HG03442 (cell line): ENCODE data around the gene MET.

Source experiments
- ATAC-seq: cut with Tn5 transposase; IDR thresholded peaks from one replicate; pipeline ENCODE4 v1.9.1; 2021; ENCODE audit warnings: mild to moderate bottlenecking, moderate library complexity; ENCODE audit not compliant: unreplicated experiment

The MET gene

DNA sequence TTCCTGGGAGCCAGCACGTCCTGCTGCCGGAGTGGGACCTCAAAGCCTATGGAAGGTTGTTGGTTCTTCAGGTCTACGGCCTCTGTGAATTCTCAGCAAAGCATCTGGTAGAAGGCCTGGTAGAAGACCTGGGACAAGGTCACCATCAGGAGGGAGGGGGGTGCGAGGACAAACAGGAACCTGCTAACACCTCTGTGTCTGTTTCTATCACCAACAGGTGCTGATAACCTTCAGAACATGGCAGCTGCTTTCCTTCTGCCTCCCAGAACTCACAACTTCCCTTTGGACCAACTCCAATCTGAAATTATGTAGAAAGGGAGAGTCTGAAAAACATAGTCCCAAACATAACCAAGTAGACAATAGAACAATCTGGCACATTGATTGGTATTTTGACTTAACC, 8.3 kb upstream of the MET start:
- no peak for ATAC-seq

DNA sequence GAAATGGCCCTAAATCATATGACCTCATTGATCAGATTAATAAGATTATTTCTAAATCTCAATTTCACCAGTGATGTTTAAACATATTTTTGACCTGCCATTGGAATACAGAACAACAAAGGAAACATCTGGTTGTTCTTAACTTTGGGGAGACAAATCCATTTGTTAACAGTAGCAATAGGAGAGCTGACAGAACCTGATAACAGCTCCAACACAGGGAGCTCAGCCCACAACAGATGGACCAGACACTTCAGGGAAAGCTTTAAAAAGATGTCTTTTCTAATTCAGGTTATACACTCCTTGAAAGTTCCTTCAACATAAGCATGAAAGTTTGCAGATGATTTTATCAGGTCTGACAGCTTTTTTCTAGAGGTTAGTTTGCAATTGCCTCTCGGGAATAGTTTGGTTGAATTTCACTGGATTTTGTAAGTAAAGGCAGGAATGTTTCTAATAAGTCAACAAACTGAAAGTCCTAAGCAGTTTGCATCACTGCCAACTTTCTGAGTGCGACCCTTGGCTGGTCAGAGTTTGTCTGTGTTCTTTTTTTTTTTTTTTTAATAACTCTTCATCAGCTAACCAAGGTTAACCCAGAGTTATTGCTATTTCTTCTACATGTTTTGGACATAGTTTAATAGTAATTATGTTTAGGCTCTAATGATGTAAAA, 6.5 kb upstream of the MET start:
- ATAC-seq, result no peak

DNA sequence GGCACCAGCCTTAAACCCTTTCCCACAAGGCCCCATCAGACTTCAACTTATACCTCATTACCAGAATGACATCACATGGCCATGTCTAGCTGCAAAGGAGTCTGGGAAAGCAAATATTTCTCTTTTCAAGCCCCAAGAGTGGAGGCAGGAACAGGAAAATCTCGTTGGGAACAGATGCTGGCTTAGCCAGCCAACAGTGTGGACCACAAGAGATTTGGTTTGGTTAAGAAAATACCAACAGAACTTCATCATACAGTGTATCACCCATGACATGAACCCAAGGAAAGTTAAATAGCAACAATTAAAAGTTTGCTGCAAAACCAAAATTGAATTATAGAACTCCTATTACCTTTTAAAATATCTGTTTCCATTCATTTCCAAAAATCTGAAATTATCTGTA, 2.2 kb upstream of the MET start:
- ATAC-seq, result no peak

DNA sequence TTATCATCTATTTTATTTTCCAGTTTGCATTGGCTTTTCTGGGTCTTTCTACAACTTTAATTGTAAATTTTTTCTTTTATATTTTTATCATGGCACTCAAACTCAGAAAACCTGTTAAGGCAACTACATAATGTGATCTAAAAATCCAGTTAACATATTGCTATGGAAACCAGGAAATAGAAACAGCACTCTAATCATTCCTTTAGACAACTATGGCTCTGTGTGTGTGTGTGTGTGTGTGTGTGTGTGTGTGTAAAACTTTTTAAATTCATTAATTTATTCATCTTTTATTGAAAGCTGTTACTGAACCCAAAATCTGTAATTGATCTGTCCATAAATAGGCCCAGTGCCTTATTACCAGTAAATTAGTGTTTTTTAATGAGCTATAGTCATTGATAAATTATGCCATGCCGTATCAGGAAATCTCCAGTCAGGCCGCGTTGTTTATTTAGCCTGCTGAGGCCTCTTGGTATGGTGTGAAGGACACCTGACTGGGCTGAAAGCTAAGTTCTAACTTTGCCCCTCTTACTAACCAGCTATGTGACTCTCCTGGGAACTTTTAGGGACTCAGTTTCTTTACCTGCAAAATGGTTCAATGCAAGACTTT, 1.5 kb upstream of the MET start:
- ATAC-seq, result no peak

DNA sequence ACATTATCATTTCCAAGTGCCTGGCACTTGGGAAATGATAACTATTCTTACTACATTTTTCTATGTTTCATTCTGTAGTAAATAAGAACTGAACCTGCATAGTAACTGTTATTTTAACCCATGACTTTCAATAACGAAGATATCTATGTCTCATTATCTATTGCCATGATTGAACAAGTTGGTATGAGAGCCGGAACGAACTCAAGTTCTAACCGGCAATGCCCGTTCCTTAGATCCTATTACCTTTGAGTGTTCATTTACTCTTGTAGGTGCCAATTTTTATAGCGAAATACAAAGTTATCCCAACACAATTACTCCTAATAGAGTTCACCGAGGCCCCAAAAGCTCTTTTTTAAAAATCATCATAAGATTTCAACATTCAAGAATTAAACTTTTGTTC, 885 bp upstream of the MET start:
- ATAC-seq, result no peak

DNA sequence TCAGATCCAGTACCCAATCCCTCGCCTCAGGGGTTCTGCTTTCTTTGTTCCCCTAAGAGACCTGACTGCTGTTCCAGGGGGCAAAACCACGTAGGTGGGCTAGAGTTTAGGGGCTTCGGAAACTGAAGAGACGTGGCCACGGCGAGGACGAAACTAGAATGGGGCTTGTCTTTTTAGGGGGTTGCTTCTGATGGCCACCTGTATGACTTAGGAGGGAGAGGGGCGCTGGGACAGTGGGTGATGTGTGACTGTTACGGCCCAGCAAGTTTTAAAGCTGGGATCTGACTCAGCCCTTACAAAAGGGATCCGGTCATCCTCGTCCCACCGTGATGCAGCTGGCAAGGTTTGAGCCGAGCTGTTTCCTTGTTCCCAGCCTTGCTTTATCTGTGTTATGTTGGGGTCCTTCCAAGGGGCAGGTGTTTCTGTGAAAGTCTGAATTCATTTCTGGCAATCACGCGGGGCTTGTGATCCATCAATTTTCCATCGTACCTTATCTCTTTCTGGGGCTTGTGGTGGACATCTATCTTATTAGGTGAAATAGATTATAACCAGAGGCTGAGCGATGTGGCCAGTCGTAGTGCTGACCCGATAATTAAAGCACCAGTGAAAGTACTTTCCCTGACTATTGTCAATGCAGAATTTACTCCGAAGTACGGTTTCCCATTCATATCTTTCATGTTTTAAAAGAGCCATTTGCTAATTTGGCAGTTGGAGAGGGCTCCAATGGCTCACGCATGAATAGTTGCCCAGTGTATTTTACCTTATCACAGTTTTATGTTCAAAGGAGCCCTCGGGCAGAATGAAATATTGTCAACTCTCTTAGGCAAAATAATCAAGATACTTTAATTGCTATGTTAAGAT, 830 bp downstream of the MET start:
- ATAC-seq, result no peak

DNA sequence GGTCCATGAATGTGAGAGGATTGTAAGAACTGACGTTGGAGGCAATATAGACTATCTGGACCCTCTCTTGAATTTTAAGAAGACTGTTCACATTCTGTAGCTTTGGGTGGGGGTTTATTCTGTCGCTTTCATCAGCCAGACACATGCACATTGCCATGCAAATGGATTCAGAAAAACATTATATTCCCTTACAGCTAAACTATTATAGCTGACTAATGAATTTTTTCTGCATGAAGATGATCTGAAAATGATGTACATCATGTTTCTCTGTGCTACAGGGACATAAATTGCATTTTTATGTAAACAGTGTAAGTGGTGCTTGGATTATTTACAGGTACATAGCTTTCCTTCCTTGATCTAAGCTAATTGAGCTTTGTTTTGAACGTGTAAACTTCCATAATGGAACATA, 1.5 kb downstream of the MET start:
- no peak for ATAC-seq

DNA sequence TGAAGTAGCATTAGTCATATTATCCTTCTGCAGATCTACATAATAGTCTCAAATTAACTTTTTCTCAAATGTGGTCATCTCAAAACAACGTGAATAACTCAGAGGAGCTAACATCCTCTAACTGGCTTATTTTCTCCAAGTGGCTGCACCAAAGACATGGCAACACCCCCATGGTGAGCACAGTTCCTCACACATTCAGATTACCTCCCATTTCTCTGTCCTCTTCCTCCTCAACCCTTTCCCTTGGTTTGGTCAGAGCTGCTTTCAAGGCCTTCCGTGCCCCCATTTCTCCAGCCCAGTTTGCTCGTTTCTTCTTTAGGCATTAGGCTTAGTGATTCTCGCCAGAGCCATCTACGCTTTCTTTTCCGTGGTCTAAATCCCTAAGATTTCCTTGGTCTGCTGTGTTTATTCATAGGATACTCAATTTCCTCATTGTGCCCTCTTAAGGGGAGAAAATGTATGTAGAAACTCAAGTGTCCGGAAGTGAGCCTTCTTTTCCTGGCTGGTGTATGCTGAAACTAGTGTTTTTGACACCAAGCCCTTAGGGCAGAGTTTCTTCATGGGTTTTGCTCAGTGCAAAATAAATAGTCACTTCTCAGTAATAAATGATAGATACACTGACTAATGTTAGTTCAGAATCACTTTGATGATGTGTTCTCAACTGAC, 2.6 kb downstream of the MET start:
- ATAC-seq, result no peak

DNA sequence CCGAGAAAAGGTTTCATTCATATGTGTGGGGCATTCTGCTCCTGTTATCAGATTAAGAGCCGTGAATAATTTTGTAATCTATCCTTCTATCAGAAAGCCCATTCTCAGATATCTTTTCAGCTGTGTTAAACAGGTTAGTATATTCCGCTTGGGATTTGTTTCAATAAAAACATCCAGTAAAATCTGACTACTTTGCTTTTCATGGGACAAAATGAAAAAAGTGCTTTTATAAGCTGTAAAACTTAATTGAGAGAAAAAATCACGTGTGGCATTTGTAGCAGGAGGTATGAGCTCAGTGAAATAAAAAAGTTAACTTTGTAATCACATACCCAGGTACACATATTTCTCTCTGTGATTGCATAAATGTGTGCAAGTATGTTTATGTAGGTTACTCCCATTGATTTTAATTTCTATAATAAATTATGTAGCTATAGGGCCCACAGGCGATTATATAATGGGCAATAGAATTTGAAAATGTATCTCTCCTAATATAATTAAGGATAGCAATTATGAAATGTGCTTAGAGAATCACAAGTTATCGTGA, 3.9 kb downstream of the MET start:
- no peak for ATAC-seq

DNA sequence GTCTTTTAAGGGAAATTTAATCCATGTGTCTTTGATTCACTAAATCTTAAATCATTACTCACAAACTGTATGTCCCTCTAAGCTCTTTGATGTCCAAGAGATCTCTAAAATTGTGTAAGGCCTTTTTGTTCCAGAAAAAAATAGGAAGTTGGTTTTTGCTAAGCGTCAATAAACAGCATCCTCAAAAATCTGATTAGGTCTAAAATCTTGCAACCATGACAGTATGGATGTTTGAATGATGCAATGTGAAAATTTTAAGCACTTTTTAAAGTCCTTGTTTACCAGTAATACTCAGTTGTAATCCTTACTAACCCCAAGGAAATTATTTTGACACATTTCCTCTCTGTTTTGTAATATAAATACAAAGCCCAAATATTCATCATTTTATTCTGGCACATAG, 6.8 kb downstream of the MET start:
- ATAC-seq, result no peak

DNA sequence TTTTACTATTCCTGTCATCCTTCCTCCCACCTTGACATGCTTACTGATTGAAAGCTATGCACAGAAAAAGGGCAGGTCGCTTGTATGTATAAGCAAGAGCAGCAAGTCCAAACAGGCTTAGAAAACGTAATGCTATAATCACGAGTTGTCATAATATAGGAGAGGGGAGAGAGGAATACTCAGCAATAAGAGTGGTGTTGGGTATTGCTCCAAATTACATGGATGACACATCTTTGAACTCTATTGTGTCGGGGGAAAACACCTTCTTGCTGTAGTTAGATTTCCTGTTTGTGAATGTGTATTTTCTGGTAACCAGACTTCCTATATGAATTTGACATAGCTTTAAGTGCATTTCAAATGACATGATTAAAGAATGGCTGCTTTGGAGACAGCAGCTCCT, 7.5 kb downstream of the MET start:
- peak; percentile 75 for ATAC-seq

DNA sequence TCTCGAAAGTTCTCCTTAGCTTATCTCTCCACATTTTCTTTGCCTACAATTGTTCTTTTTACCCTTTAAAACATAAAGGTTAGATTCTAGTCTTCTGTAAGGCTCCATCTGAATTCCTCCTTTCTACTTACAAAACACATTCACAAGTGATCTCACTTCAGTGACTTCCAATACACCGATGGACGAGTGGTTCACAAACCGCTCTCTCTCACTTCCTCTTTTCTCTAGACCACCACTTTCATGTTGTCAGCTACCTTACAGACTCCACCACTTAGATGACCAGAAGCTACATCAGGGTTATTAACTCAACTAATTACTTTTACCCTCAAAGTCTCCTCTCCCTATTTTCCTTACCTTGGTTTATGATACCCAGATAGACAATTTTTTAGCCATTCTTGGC, 11.8 kb downstream of the MET start:
- peak; percentile 100 for ATAC-seq

DNA sequence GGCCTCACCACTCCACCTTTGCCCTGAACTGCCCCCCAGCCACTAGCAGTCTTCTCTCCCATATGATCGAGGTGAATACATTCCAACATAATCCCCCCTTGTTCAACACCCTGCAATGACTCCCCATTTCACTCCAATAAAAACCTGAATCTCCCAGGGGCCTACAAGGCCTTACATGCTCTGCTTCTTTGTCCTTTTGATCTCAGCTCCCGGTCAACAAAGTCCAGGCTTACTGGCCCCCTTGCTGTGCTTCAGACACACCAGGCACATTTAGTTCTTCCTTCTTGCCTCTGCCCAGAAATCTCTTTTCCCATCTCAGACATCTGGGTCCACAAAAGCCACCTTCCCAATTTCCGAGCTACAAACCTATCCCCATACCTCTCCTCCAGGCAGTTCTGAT, 14.0 kb downstream of the MET start:
- ATAC-seq, result no peak

DNA sequence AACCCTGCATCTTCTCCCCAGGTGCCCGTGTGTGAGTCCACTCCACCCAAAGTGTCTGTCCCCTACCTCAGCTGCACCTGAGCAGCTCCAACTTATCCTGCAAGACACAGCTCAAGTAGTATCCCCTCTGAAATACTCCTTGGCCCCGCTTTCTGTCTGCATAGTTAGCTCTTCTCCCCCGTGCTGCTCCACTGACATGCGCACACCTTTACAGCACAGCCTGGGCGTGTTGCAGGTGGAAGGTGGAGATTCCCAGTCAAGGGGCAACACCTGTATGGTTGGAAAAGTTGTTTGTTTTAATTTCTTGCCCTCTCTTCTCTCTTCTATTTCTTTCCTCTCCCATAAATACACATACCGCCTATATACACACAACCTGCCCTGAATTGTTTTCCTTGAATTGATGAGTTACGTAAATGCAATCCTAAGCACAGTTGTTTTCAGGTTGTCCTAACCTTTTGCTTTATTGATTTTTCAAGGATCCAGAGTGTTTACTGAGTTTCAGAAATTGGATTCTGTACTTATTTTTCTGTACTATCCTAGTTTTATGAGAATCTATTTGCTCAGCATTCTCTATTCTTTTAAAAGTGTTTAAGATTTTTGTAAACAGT, 14.9 kb downstream of the MET start:
- ATAC-seq, result no peak

DNA sequence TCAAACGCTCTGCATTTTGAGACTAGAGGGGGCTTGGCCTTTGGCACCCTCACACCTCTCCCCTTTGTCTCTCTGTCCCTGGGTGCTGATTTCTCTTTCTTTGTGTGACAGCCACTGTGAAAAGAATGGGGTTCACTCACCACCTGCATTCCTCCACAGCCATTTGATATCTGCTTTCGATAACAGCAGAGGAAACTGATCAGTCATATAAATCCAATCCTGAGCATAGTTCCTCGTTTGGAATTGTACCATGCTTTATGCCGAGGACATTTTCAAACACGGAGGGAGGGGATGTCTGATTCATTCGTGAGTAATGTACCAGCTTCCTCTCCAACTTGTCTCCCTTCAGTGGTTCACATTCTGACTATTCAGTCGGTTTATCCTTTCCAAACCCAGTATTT, 15.8 kb downstream of the MET start:
- ATAC-seq, result no peak

DNA sequence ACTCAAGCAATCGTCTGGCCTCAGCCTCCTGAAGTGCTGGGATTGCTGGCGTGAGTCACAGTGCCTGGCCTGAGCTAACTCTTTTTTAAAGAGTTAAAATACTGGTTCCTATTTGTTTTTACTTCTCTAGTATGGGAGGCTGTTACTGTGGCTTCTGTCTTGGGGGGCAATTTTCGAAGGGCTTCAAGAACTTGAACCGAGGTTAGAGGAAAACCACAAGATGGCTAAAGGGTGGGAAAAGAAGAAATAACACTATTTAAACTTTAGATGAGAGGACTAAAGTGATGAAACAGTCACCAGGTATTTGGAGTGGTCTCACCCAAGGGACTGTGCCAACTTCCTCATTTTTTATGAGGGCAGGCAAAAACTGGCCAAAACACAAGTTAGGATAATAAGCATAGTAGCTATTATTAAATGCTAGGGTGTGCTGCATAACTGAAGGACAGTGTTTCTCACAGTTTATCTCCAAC, 17.8 kb downstream of the MET start:
- ATAC-seq, result no peak

DNA sequence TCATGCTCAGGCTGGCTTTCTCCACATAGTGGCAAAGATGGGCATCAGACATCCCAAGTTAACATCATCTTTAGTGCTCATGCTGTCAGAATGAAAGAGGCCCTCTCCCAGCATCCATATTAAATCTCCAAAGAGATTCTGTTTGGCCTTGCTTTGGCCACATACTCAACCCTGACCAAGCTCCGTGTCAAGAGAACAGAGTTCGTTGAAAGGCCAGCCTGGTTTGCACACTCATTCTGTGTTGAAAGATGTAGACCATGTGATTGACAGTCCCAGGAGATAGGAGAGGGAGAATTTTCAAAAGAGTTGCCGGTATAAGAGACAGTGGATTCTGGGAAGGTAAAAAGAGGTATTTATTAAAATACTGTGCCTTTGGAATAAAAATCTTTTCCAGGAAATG, 19.7 kb downstream of the MET start:
- no peak for ATAC-seq

DNA sequence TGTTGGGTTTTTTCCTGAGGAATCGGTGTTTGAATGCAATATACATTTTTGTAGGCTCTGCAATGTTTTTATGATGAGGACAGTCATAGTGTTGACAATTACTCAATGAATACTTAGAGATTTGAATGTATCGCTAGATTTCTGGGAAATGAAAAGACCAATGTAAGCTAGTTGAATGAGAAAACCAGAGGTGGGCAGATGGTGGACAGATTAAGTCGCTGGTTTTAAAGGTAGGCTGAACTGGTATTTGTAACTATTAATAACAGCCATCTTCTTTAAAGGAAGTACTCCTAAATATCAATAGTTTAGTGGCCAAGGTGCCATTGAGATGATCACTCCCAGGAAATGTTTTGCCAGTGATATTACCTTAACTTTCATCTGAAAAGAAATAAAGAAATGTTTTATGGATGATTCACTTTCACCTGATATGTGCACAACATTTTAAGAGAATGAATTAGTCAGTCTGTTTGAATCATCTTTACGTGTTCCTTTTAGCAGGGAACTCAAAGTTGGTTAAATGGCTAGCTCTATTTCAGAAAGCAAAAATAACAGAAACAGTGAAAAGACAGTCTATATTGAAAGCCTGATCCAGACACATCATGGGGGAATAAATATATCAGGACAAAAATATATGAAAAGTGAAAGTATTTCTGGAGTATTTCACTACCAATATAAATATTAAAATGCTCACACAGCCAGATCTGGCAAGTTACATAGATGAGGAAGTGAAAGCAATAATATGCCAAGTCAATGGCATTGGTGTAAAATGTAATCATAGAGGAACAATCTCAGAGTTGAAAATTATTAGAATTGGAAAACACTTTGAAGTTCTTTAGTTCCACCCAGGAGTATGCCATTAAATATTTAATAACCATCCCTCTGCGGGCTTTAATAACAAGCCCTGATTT, 20.7 kb downstream of the MET start:
- ATAC-seq, result no peak

DNA sequence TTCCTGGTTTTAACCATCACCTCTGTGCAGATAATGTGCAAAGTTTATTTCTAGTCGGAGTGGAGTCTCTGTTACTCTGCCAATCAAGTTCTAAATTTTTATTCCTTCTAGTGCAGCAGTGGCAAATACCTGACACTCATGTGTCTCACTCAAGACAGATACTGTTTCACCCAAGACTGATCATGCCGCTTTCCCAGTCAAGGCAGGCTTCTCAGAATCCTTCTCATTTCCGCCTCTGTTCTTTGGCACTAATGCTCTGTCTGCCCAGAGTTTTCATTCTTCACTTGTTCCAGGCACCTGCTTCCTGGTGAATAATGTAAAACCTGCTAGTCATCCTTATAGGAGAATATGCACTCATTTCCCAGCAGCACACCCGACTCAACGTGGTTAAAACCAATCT, 24.7 kb downstream of the MET start:
- no peak for ATAC-seq

DNA sequence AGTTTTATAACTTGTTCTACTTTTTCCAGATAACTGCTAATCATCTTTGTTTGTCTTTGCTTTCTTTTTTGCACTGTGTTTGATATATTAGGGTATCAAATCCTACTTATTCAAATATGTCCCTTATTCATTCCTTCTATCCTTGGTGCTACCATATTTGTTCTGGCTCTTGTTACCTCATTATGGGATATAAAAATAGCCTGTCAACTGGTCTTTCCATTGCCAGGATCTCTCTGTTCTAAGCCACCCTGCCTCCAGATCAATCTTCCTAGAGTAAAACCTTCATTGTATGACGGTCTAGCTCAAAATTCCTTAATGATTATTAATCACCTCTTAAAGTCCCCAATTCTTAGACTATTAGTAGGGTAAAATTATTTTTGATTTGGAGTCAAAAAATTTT, 25.2 kb downstream of the MET start:
- ATAC-seq, result no peak
